GF-D8 (cell line): Measurements from ENCODE around the gene ITPR3.
A peak's percentile ranks its signal among the peaks of the same experiment; 100 is the strongest.

ENCODE experiments used
- DNase-seq: peaks from one replicate; lab custom pipeline; 2025; lab: John Stamatoyannopoulos, UW

Gene ITPR3

GRCh38 chr6:33620856-33621710, at the start of gene ITPR3:
Gene ITPR3 (plus strand): TSS chr6:33621322. CDS start chr6:33621603, 281 bp downstream.
- DNase-seq = no peak

DNA sequence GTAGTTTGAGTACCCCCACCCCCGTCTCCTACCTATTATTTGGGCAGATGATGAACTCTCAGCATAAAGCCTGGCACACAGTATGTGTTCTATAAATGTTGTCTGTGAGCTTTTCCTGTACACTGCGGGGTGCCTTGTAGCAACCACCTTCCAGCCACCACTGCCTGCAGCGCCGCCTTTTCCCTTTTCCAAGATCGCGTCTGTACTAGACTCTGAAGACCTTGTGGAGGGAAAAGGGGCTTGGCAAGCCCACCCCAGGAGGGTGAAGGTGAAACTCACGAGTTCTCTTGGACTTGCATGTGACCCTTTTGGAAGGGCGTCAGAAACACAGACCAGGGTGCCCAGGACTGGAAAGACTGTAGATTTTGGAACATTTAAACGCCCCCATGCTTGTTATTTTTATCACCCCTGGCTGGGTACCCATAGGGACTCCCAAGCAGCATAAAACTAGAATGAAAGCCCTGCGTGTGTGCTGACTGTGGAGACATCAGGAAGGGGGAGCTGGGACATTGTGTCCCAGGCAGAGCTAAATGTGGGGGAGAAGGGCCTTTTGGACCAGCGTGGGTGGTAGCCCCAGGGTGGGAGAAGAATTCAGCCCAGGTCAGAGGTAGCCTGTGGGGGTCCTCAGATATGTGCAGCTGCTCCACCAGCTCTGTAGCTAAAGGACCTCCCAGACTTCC, 49.3 kb upstream of the ITPR3 start:
- no peak for DNase-seq

DNA sequence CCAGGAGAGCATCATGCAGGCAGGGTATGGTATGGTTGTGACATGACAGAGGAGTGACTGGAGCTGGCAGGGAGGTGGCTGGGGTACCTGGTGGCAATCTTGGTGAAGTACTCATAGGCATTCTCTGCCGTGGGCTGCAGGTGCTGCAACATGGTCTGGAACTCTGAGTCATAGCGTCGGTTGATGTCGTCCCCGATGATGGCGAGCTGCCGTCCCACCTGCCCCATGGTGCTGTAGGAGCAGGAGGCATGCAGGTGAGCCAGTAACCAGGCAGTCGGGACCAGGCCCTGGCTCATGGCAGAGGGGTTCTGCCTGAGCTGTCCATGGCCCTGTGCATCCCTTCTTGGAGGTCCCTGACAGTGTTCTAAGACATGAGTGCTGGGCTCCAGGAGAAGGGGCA, 45.9 kb upstream of the ITPR3 start:
- no peak for DNase-seq

- no peak for DNase-seq
These were observed 44.5 kb upstream of the ITPR3 start for GRCh38 chr6:33576668-33577067.

DNA sequence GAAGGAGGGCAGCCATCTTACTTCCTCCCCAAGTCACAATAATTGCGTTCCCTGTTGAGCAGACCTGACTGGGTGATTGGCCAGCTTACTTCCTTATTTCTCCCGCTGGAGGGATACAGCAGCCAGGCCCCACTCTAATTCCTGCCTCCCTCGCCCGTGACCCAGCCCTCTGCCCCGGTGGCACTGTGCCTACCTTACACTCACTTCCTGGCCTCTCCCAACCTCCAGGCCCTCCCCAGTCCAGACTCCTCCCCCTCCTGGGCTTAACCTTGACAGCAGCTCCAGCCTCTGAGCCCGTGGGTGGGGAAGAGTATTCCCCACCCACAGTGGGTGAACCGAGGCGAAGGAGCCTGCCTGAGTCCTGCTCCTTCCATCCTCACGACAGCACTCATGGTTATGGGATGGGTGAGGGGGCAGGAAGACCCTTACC, 44.0 kb upstream of the ITPR3 start:
- DNase-seq = no peak

DNA sequence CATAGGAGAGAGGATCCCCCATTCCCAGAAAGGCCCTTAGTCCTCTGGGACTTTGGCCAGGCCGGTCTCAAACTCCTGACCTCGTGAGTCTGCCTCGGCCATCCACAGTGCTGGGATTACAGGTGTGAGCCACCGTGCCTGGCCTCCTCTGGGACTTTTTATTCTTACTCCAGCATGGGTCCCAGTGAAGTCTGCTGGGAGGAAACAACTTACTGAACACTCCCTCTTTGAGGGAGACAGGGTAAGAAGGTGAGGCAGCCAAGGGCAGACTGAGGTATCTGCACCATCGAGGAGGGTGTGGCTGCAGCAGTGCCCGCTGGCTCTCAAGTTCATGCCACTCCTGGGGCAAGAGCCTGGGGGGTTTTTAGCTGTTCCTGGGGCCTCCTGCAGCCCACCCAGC, 43.4 kb upstream of the ITPR3 start:
- no peak for DNase-seq

DNA sequence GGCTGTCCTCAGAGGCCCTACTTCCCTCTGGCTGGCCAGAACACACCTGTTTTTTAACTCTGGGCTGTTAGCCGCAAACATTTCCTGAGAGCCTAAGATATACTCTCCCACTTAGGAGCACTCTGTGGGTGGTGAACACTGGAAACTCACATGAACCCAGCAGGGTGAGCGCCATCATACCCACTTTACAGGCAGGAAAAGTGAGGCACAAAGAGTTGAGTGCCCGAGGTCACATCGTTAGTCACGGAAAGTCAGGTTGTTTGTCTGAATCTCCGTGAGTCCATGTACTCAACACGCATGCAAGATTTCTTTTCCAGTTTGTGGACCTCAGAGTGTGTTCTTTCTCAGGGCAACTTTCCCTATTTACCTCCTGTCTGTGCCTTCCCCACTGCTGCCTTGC, 43.0 kb upstream of the ITPR3 start:
- DNase-seq = no peak

DNA sequence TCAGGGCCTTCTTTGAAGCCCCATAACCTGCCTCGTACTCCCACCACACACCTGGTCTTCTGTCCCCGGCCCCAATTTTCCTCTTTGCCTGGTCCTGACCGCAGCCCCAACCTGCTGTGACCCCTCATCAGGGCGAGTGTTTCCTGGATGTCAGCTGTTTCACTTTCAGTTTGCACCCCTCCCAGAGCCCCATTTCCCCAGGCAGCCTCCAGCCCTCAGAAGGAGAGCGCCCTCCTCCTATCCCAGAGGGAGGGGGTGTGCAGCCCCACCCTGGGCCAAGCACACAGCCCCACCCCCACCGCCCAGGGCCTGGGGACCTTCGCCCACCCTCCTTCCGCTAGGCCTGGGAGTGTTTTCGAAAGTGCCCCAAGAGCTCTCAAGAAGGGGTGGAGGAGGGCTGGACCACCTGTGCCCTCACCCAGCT, 42.5 kb upstream of the ITPR3 start:
- DNase-seq = no peak

GRCh38 chr6:33579828-33580714, 41.1 kb upstream of the ITPR3 start, which contains the start of gene BAK1:
Gene BAK1 (minus strand): TSS chr6:33580276. CDS start chr6:33577604, 2,672 bp downstream.
- peak; percentile 58 for DNase-seq

DNA sequence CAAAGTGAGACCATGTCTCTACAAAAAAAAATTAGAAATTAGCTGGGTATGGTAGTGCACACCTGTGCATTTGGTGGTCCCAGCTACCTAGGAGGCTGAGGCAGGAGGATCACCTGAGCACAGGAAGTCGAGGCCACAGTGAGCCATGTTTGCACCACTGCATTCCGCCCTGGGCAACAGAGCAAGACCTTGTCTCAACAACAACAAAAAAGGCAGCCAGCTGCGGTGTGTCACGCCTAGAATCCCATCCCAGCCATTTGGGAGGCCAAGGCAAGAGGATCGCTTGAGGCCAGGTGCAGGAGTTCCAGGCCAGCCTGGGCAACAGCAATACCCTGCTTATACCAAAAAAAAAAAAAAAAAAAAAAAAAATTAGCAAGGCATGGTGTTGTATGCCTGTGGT, 39.9 kb upstream of the ITPR3 start:
- DNase-seq = no peak

DNA sequence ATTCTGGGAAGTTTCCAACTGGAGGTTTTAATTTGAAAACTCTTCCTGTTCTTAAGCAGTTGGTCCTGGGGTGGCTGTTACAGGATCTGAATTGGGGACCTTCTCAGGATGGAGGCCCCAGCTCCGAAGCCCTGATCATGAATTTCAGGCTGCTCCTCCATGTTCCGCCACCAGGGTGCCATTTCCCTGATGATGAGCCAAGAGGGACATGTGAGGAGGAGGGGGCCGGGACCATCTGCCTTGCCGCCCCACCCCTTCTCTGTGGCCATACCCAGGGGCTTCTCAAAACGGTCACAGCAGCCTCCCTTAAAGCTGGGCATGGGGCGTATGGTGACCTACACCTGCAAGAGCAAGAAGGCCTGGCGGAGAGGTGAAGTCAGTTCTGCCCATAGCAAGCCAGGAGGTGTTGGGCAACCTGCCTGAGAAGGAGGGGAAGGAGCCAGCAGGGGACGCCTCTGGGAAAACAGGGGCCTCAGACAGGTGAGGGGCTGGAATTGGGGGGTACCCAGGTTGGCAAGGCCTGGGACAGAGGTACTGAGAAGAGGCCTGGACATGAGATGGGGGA, 37.4 kb upstream of the ITPR3 start:
- no peak for DNase-seq

- no peak for DNase-seq
These were observed 36.3 kb upstream of the ITPR3 start for GRCh38 chr6:33584700-33585402.

DNA sequence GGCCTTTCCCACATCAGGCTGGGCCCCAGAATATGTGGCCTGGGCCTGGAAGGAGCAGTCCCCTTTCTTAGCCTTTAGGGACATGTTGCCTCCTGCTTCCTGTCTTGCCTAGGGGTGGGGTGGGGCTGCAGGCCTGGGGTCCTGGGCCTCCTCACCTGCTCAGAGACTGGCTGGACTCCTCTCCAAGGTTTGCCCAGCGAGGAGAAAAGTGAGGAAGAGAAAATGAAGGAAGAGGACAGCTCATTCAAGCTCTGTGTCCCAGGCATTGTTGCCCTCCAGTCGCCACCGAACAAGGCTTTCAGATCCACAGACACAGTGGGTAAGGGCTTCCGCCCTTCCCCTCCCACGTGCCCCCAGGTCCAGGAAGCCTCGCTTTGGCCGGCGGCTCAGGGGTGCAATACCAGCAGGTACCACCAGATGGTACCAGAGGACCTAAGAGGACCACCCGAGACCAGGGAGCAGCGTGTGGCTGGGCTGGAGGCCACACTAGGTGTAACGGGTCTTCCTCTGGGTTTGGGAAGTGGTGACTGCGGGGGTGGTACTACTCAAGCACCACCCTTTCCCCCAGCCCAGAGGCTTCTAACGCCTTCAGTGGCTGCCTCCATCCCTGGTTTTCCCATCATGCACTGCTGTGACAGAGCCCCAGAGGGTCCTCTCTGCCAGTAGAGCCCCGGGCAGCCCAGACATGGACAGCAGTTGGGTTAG, 35.6 kb upstream of the ITPR3 start:
- DNase-seq = peak; percentile 27

- DNase-seq = no peak
These were observed 34.9 kb upstream of the ITPR3 start for GRCh38 chr6:33586108-33586640.

DNA sequence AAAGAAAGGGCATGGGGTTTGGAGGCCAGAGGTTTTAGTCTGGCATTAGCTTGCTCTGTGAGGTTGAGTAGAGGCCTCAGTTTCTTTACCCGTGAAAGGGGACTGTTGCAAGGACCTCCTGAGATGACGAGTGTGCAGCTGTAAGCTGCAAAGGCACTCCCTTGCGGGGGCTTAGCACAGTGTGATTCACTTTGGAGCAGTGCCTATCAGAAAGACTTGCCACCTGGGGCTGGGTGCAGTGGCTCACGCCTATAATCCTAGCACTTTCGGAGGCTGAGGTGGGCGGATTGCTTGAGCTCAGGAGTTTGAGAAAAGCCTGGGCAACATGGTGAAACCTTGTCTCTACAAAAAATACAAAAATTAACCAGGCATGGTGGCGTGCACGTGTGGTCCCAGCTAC, 33.6 kb upstream of the ITPR3 start:
- DNase-seq = no peak

DNA sequence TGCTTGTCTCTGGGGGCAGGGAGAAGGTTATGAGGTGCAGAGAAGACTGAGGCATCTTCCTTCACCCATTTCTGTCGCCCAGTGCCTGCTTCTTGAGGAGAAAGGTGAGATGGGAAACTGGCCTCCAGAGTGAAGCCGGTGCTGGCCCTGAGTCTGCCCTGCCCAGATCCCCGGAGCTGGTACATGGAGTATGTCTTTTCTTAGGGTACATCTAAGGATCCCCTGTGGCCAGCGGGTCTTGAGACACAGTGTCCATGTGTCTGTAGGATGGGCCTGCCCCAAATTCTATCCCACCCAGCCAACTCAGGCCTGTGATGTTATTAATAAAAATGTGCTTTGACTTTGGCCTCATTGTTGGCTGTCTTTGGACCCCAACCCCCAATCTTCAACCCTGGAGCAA, 32.2 kb upstream of the ITPR3 start:
- no peak for DNase-seq

DNA sequence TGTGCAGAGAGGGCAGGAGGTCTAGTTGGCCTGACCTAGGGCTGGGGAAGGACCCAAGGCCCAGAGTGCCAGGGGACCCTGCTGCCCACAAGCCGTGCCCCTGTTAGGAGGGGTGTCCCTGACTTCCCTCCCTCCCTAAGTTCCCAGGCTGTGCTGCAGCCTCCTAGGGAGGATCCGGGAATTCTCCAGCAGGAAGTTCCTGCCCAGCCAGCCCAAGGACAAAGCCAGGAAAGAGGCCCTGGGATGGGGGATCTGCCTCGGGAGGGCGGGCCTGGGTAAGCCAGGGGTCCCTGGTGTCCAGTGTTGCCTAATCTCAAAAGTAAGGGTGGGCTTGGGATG, 31.8 kb upstream of the ITPR3 start:
- DNase-seq = no peak

GRCh38 chr6:33589731-33590530, 31.2 kb upstream of the ITPR3 start:
- no peak for DNase-seq

GRCh38 chr6:33590531-33591198, 30.5 kb upstream of the ITPR3 start:
- no peak for DNase-seq
